Measurements from ENCODE around the gene HAPLN3. TPM values are rescaled to one million over a fixed set of nuclear protein-coding genes. Genes with fewer than 3 reads are reported as not detected.

Gene HAPLN3
- total and polyA plus RNA-seq, 4 donors, result 0.21 to 0.51 (median 0.34) TPM

DNA sequence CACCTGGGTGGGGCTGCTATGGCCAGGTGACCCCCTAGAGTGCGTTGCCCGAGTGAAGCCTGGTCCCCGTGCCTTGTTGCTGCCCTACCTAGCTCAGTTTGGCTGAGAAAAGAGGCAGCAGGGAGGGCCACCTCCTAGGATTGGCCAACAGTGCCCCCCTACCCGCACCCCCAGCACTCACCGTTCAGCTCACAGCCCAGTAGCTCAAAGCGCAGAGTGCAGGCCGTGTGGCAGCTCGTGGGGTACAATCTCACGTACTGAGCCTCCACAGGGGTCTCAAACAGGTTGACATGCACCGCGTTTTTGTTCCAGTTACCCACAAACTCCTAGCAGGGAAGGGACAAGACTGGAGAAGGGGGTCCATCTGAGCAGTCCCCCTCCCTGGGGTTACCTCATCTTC, 10.2 kb upstream of the HAPLN3 start:
- Histone ChIP-seq H3K36me3 (ENCODE audit: control insufficient read depth in 4 of 4, insufficient read depth in 3 of 4, low read depth in 1 of 4, low read length in 3 of 4) (no peaks in the 10 kb centered on the region), H3K4me3 (ENCODE audit: low read depth in 1 of 3, low read length in 3 of 3) (no peak overlapping the region), H3K27ac (ENCODE audit: low read depth in 1 of 2, low read length in 2 of 2) (no peak overlapping the region), H3K4me1 (ENCODE audit: control insufficient read depth in 4 of 4, insufficient read depth in 4 of 4, low read length in 3 of 4) (no peaks in the 10 kb centered on the region), H3K9ac (ENCODE audit: low read depth in 1 of 2, low read length in 2 of 2) (no peak overlapping the region), H3K9me3 (ENCODE audit: control insufficient read depth in 4 of 4, low read length in 3 of 4) (no peaks in the 10 kb centered on the region), H3K27me3 (ENCODE audit: control insufficient read depth in 4 of 4, insufficient read depth in 4 of 4, low read length in 3 of 4) (no peaks in the 10 kb centered on the region)
- 90% methylated on average over 11 of the region's 11 CpGs for WGBS
- TF ChIP-seq, protein P1, sequence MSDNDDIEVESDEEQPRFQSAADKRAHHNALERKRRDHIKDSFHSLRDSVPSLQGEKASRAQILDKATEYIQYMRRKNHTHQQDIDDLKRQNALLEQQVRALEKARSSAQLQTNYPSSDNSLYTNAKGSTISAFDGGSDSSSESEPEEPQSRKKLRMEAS (IDR thresholded peaks at IDR 0.05), result no peak
- no peak for TF ChIP-seq FOXA1 (IDR thresholded peaks at IDR 0.05)
- TF ChIP-seq FOXA2 (IDR thresholded peaks at IDR 0.05), result no peak
- TF ChIP-seq TAF1 (conservative IDR thresholded peaks at IDR 0.05), result no peak
- TF ChIP-seq, protein P2, sequence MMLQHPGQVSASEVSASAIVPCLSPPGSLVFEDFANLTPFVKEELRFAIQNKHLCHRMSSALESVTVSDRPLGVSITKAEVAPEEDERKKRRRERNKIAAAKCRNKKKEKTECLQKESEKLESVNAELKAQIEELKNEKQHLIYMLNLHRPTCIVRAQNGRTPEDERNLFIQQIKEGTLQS (IDR thresholded peaks at IDR 0.05), result no peak
- TF ChIP-seq, protein P3, sequence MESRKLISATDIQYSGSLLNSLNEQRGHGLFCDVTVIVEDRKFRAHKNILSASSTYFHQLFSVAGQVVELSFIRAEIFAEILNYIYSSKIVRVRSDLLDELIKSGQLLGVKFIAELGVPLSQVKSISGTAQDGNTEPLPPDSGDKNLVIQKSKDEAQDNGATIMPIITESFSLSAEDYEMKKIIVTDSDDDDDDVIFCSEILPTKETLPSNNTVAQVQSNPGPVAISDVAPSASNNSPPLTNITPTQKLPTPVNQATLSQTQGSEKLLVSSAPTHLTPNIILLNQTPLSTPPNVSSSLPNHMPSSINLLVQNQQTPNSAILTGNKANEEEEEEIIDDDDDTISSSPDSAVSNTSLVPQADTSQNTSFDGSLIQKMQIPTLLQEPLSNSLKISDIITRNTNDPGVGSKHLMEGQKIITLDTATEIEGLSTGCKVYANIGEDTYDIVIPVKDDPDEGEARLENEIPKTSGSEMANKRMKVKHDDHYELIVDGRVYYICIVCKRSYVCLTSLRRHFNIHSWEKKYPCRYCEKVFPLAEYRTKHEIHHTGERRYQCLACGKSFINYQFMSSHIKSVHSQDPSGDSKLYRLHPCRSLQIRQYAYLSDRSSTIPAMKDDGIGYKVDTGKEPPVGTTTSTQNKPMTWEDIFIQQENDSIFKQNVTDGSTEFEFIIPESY (IDR thresholded peaks at IDR 0.05), result no peak
- TF ChIP-seq, protein P4, sequence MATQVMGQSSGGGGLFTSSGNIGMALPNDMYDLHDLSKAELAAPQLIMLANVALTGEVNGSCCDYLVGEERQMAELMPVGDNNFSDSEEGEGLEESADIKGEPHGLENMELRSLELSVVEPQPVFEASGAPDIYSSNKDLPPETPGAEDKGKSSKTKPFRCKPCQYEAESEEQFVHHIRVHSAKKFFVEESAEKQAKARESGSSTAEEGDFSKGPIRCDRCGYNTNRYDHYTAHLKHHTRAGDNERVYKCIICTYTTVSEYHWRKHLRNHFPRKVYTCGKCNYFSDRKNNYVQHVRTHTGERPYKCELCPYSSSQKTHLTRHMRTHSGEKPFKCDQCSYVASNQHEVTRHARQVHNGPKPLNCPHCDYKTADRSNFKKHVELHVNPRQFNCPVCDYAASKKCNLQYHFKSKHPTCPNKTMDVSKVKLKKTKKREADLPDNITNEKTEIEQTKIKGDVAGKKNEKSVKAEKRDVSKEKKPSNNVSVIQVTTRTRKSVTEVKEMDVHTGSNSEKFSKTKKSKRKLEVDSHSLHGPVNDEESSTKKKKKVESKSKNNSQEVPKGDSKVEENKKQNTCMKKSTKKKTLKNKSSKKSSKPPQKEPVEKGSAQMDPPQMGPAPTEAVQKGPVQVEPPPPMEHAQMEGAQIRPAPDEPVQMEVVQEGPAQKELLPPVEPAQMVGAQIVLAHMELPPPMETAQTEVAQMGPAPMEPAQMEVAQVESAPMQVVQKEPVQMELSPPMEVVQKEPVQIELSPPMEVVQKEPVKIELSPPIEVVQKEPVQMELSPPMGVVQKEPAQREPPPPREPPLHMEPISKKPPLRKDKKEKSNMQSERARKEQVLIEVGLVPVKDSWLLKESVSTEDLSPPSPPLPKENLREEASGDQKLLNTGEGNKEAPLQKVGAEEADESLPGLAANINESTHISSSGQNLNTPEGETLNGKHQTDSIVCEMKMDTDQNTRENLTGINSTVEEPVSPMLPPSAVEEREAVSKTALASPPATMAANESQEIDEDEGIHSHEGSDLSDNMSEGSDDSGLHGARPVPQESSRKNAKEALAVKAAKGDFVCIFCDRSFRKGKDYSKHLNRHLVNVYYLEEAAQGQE (IDR thresholded peaks at IDR 0.05), result no peak
- no peak for TF ChIP-seq GABPA (IDR thresholded peaks at IDR 0.05 in 1 of 2, conservative IDR thresholded peaks at IDR 0.05 in 1 of 2)
- TF ChIP-seq RXRA (IDR thresholded peaks at IDR 0.05), result no peak
- TF ChIP-seq, protein P5, sequence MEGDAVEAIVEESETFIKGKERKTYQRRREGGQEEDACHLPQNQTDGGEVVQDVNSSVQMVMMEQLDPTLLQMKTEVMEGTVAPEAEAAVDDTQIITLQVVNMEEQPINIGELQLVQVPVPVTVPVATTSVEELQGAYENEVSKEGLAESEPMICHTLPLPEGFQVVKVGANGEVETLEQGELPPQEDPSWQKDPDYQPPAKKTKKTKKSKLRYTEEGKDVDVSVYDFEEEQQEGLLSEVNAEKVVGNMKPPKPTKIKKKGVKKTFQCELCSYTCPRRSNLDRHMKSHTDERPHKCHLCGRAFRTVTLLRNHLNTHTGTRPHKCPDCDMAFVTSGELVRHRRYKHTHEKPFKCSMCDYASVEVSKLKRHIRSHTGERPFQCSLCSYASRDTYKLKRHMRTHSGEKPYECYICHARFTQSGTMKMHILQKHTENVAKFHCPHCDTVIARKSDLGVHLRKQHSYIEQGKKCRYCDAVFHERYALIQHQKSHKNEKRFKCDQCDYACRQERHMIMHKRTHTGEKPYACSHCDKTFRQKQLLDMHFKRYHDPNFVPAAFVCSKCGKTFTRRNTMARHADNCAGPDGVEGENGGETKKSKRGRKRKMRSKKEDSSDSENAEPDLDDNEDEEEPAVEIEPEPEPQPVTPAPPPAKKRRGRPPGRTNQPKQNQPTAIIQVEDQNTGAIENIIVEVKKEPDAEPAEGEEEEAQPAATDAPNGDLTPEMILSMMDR (IDR thresholded peaks at IDR 0.05; ENCODE audit: low read depth, low read length, missing input control), result no peak
- TF ChIP-seq NR2F2 (IDR thresholded peaks at IDR 0.05), result no peak
- TF ChIP-seq HNF4A (conservative IDR thresholded peaks at IDR 0.05), result no peak
- no peak for TF ChIP-seq SP1 (IDR thresholded peaks at IDR 0.05)
- TF ChIP-seq JUND (IDR thresholded peaks at IDR 0.05), result no peak
- TF ChIP-seq YY1 (IDR thresholded peaks at IDR 0.05), result no peak
- no peak for TF ChIP-seq HNF4G (IDR thresholded peaks at IDR 0.05)
- TF ChIP-seq EGR1 (IDR thresholded peaks at IDR 0.05; ENCODE audit: low read depth in 2 of 2), result no peak
- TF ChIP-seq RAD21 (IDR thresholded peaks at IDR 0.05), result no peak
- DNase-seq (ENCODE audit: low spot score), result no peak

Measured in liver (tissue), 9 donors.